ENCODE data around the gene DNAAF3.
"Not testable (repeated sequence)": the region's sequence is repeated elsewhere in the genome, so short reads cannot be mapped to it uniquely, and the experiment has no call there.

The DNAAF3 gene

GRCh38 chr19:55206664-55207500, 40.5 kb upstream of the DNAAF3 start:
- DNase-seq (ENCODE audit: low read depth), result peak; percentile 94
- no peak for TF ChIP-seq CTCF (conservative IDR thresholded peaks at IDR 0.05; ENCODE audit: control insufficient read depth, insufficient read depth, low read depth, low read length)
- H3K4me3 ChIP-seq (ENCODE audit: control insufficient read depth, low read depth, low read length), result peak overlapping the region; percentile 21

GRCh38 chr19:55202199-55202598, 35.8 kb upstream of the DNAAF3 start:
- not testable (repeated sequence) for DNase-seq (ENCODE audit: low read depth); H3K4me3 ChIP-seq (ENCODE audit: control insufficient read depth, low read depth, low read length)

- no peak for TF ChIP-seq CTCF (conservative IDR thresholded peaks at IDR 0.05; ENCODE audit: control insufficient read depth, insufficient read depth, low read depth, low read length)
- DNase-seq (ENCODE audit: low read depth), result no peak
- H3K4me3 ChIP-seq (ENCODE audit: control insufficient read depth, low read depth, low read length), result no peak overlapping the region
Measured at GRCh38 chr19:55199620-55200204, 33.3 kb upstream of the DNAAF3 start.

- no peak overlapping the region for H3K4me3 ChIP-seq (ENCODE audit: control insufficient read depth, low read depth, low read length)
- TF ChIP-seq CTCF (conservative IDR thresholded peaks at IDR 0.05; ENCODE audit: control insufficient read depth, insufficient read depth, low read depth, low read length), result no peak
- DNase-seq (ENCODE audit: low read depth), result no peak
Measured at GRCh38 chr19:55198651-55199050, 32.2 kb upstream of the DNAAF3 start.

GRCh38 chr19:55197528-55197927, 31.1 kb upstream of the DNAAF3 start:
- no peak for DNase-seq (ENCODE audit: low read depth)
- no peak overlapping the region for H3K4me3 ChIP-seq (ENCODE audit: control insufficient read depth, low read depth, low read length)
- TF ChIP-seq CTCF (conservative IDR thresholded peaks at IDR 0.05; ENCODE audit: control insufficient read depth, insufficient read depth, low read depth, low read length), result no peak

GRCh38 chr19:55196803-55197202, 30.4 kb upstream of the DNAAF3 start:
- TF ChIP-seq CTCF (conservative IDR thresholded peaks at IDR 0.05; ENCODE audit: control insufficient read depth, insufficient read depth, low read depth, low read length), result no peak
- DNase-seq (ENCODE audit: low read depth), result no peak
- H3K4me3 ChIP-seq (ENCODE audit: control insufficient read depth, low read depth, low read length), result no peak overlapping the region

GRCh38 chr19:55193481-55193880, 27.1 kb upstream of the DNAAF3 start:
- TF ChIP-seq CTCF (conservative IDR thresholded peaks at IDR 0.05; ENCODE audit: control insufficient read depth, insufficient read depth, low read depth, low read length), result no peak
- no peak overlapping the region for H3K4me3 ChIP-seq (ENCODE audit: control insufficient read depth, low read depth, low read length)
- DNase-seq (ENCODE audit: low read depth), result no peak
